ENCODE measurements around the gene SEMA4C.

SEMA4C gene

GRCh38 chr2:96857667-96858372 lies 12.1 kb downstream of the SEMA4C start, which contains the start of gene ANKRD39:
Gene ANKRD39 (minus strand): TSS chr2:96858016. CDS start chr2:96857987, 29 bp downstream.
- DNase-seq, result peak; percentile 95 to 99 (median 97)
- intact Hi-C loops (cut with DNase I), result loop anchor here (2.0 kb wide), 3 partner anchors 41 to 93 kb away; partner anchors contain the start of gene CNNM3

- intact Hi-C loops (cut with DNase I), result no loop called here
- DNase-seq, result peak in 22 of 42 donors; percentile 27 to 74 (median 56)
These were observed 12.9 kb downstream of the SEMA4C start for GRCh38 chr2:96856776-96857666.

GRCh38 chr2:96853321-96853720 lies 16.6 kb downstream of the SEMA4C start:
- intact Hi-C loops (cut with DNase I), result no loop called here
- no peak for DNase-seq

GRCh38 chr2:96852667-96853066 lies 17.2 kb downstream of the SEMA4C start:
- intact Hi-C loops (cut with DNase I), result no loop called here
- DNase-seq, result no peak

- no peak for DNase-seq
- intact Hi-C loops (cut with DNase I), result no loop called here
These were observed 21.6 kb downstream of the SEMA4C start for GRCh38 chr2:96848264-96848663.

- DNase-seq, result no peak
- intact Hi-C loops (cut with DNase I), result no loop called here
These were observed 22.3 kb downstream of the SEMA4C start for GRCh38 chr2:96847586-96847985.

GRCh38 chr2:96846825-96847224 lies 23.1 kb downstream of the SEMA4C start:
- intact Hi-C loops (cut with DNase I), result no loop called here
- DNase-seq, result no peak

GRCh38 chr2:96844405-96844808 lies 25.5 kb downstream of the SEMA4C start:
- no peak for DNase-seq
- intact Hi-C loops (cut with DNase I), result no loop called here

- DNase-seq, result no peak
- intact Hi-C loops (cut with DNase I), result no loop called here
These were observed 26.2 kb downstream of the SEMA4C start, which contains the start of gene ANKRD23 for GRCh38 chr2:96843538-96844268. Gene ANKRD23 (minus strand): TSS chr2:96844021. CDS start chr2:96843992, 29 bp downstream.

GRCh38 chr2:96842600-96842999 lies 27.3 kb downstream of the SEMA4C start:
- intact Hi-C loops (cut with DNase I), result no loop called here
- no peak for DNase-seq

- DNase-seq, result no peak
- intact Hi-C loops (cut with DNase I), result no loop called here
These were observed 28.0 kb downstream of the SEMA4C start for GRCh38 chr2:96841701-96842495.

- no peak for DNase-seq
- intact Hi-C loops (cut with DNase I), result no loop called here
These were observed 29.7 kb downstream of the SEMA4C start for GRCh38 chr2:96839875-96840850.

- no peak for DNase-seq
- intact Hi-C loops (cut with DNase I), result no loop called here
These were observed 30.5 kb downstream of the SEMA4C start for GRCh38 chr2:96839293-96839874.

- intact Hi-C loops (cut with DNase I), result no loop called here
- no peak for DNase-seq
These were observed 31.3 kb downstream of the SEMA4C start for GRCh38 chr2:96838345-96839292.

- intact Hi-C loops (cut with DNase I), result no loop called here
- no peak for DNase-seq
These were observed 32.3 kb downstream of the SEMA4C start for GRCh38 chr2:96837575-96837974.

GRCh38 chr2:96835830-96836229 lies 34.0 kb downstream of the SEMA4C start:
- no peak for DNase-seq
- intact Hi-C loops (cut with DNase I), result no loop called here

Measured in head of caudate nucleus (tissue), 42 donors.